Stimulated activated memory B cell treated with anti-CD40 and anti-IgM and Interleukin-4, amounts not matched to agents 10 μg/mL and 1 μg/mL and 100 μg/mL, for 72 hours (primary cell): ENCODE measurements around the gene PRKRIP1.
"Not testable (repeated sequence)": the region's sequence is repeated elsewhere in the genome, so short reads cannot be mapped to it uniquely, and the experiment has no call there.

Experiments used
- ATAC-seq: fragments of 150-1000 bp; cut with Tn5 transposase; 2 replicates; pipeline ENCODE4 v1.10.0; 2021
- H3K27ac Mint-ChIP-seq: one replicate; pipeline ENCODE4 v1.8.0; 2022; ENCODE audit warnings: mild to moderate bottlenecking, mixed read lengths
- H3K27me3 Mint-ChIP-seq: one replicate; pipeline ENCODE4 v1.8.0; 2022; ENCODE audit warnings: mixed read lengths
- H3K36me3 Mint-ChIP-seq: one replicate; pipeline ENCODE4 v1.8.0; 2022; ENCODE audit warnings: mixed read lengths
- H3K4me1 Mint-ChIP-seq: one replicate; pipeline ENCODE4 v1.8.0; 2022; ENCODE audit warnings: mixed read lengths
- H3K4me3 Mint-ChIP-seq: one replicate; pipeline ENCODE4 v1.8.0; 2022; ENCODE audit warnings: mild to moderate bottlenecking, moderate library complexity, mixed read lengths
- H3K9me3 Mint-ChIP-seq: one replicate; pipeline ENCODE4 v1.8.0; 2022; ENCODE audit warnings: mixed read lengths

Gene PRKRIP1

DNA sequence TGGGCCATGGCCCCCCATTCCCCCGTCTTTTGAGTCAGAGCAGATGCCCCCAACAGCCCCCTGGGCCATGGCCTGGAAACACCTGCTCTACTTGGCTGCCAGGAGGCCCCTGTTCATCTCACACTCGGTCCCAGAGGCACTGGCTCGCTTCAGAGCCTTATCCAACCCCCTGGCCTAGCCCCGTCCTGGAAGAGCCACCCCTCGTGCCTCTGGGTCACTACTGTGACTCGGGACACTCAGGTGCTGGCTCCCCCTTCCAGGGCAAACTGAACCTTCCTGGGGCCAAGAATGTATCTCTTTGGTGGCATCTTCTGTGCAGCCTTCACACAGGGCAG, 75.6 kb downstream of the PRKRIP1 start:
- Mint-ChIP-seq H3K36me3 (peaks cover 35% of the 10 kb centered on the region), H3K4me1 (peaks cover 16% of the 10 kb centered on the region), H3K27ac (peak overlapping the region; percentile 26), H3K4me3 (no peak overlapping the region), H3K9me3 (no peaks in the 10 kb centered on the region), H3K27me3 (no peaks in the 10 kb centered on the region)
- no peak for ATAC-seq

DNA sequence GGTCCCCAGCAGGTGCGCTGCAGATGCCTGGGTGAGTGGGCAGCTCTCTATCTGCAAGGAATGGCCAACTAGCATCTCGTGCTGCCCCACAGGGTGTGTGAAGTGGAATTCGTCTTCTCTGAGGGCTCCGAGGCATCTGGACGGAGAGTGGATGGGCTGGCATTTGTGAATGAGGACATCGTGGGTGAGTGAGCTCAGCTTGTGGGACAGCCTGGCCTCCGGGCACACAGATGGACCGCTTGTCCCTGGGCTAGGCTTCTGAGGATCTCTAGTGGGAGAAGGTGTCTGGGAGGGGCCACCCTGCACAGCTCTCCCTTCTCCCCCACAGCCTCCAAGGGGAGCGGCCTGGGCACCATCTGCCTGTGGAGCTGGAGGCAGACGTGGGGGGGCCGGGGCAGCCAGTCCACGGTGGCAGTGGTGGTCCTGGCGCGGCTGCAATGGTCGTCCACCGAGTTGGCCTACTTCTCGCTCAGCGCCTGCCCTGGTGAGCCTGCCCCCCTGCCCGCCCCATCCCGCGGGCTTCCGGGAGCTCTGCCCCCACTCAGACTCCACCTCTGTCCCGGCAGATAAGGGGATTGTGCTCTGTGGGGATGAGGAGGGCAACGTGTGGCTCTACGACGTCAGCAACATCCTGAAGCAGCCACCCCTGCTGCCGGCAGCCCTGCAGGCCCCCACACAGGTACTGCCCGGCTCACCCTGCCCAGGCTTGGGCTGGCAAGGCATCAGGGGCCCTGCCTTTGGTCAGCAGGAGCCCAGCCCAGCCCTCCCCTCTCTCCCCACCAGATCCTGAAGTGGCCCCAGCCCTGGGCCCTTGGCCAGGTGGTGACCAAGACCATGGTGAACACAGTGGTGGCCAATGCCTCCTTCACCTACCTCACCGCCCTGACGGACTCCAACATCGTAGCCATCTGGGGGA, 76.2 kb downstream of the PRKRIP1 start:
- Mint-ChIP-seq H3K27ac (peak overlapping the region; percentile 26), H3K27me3 (no peaks in the 10 kb centered on the region), H3K4me3 (no peak overlapping the region), H3K9me3 (no peaks in the 10 kb centered on the region), H3K4me1 (peaks cover 13% of the 10 kb centered on the region), H3K36me3 (peaks cover 33% of the 10 kb centered on the region)
- ATAC-seq = no peak

DNA sequence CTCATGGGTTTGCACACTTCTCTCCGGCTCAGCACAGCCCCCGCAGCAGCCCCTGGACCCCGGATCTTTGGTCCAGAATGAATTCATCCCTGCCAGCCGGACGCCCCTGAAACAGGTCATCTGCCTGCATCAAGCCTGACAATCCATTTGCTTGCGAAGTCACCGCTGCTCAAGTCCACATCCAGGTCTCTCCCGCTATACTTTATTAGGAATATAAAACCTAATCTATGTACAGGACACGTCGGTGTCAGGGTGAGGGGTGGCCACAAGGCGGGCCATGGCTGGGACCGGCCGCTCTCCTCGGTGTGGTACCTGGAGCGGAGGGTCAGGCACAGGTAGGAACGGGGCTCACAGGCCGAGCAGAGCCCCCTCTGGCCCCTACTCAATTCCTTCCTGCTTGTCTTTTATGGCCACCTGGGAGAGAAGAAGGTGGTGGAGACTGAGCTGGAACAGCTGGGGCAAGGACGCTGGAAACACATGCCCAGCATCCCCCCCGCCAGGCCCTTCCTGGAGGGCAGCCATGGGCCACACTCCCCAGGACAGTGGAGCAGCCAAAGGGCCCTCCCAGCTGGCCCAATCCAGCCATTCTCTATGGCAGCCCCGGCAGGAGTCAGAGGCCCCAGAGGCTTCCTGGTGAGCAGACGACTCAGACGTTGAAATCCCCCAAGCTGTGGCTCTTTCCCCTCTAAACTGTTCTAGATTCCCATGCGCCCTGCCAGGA, 77.3 kb downstream of the PRKRIP1 start:
- Mint-ChIP-seq H3K4me1 (peaks cover 13% of the 10 kb centered on the region), H3K4me3 (no peak overlapping the region), H3K9me3 (no peaks in the 10 kb centered on the region), H3K36me3 (peaks cover 29% of the 10 kb centered on the region), H3K27me3 (no peaks in the 10 kb centered on the region), H3K27ac (no peak overlapping the region)
- ATAC-seq = no peak

DNA sequence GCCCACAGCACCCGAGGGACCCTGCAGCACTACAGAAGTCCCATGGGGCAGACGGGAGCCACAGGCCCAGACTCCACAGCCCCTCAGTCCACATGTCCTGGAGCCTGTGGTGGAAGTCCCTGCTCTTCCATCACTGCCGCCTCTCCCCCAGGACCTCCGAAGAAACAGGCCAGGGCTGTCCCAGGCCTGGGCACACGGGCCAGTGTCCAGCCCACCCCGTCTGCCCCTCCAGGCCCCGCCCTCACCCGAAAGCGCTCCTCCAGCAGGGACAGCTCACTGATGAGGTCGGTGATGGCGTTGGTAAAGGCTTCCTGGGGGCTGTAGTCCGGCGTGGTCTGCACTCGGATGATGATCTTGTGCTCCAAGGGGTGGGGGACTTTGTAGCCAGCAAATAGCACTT, 78.0 kb downstream of the PRKRIP1 start:
- H3K4me3 Mint-ChIP-seq, H3K27me3 Mint-ChIP-seq, H3K9me3 Mint-ChIP-seq, H3K27ac Mint-ChIP-seq, H3K4me1 Mint-ChIP-seq, ATAC-seq: not testable (repeated sequence)
- H3K36me3 Mint-ChIP-seq = peaks cover 23% of the 10 kb centered on the region

DNA sequence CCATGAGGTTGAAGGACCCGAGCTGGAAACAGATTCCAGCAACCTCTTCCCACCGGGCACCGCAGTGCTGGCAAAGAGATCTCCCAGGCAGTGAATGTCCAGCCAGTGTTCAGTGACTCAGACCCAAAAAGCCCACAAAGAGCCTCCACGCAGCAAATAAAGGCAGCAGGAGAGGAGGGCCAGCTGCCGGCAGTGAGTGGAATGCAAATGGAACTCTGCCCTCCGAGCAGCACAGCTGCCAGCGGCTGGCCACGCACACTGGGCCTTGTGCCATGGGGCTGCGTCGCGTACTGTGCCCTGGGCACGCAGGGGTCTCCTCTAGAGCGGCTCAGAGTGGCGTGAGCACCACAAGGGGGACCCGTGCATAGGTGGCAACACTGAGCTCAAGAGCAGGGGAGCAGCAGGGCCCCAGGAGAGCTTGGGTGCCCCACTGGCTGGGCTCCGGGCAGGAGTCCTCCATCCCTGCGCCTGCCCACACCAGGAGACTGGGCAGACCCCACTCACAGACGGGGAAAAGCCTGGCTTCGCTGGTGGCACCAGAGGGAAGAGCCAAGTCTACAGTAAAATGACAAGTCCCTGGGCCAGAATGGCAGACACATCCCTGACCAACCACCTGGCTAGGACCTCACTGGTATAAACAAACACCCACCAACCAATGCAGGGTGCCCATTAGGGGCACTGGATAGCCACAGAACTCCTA, 78.7 kb downstream of the PRKRIP1 start:
- ATAC-seq, H3K4me3 Mint-ChIP-seq, H3K9me3 Mint-ChIP-seq, H3K27me3 Mint-ChIP-seq, H3K4me1 Mint-ChIP-seq, H3K27ac Mint-ChIP-seq: not testable (repeated sequence)
- H3K36me3 Mint-ChIP-seq = peaks cover 21% of the 10 kb centered on the region
